BLaER1 treated with 17β-estradiol and CSF1 and Interleukin-3, amounts not matched to agents 10 nM and 100 nM (cell line): ENCODE results near the gene SLC8B1.
A peak's percentile ranks its signal among the peaks of the same experiment; 100 is the strongest.

ENCODE experiments used
- H3K27ac ChIP-seq, 11 experiments: shearing (Covaris generic); formaldehyde crosslinking; 2 replicates each; pipeline ENCODE4 v1.8.1; 2022
- H3K27me3 ChIP-seq, 11 experiments: shearing (Covaris generic); formaldehyde crosslinking; 2 replicates each; pipeline ENCODE4 v1.8.1; 2022
- H3K36me3 ChIP-seq, 11 experiments: shearing (Covaris generic); formaldehyde crosslinking; 2 replicates each; pipeline ENCODE4 v1.8.1; 2022
- H3K4me1 ChIP-seq, 10 experiments: shearing (Covaris generic); formaldehyde crosslinking; 2 replicates each; pipeline ENCODE4 v1.8.1; 2022
- H3K4me2 ChIP-seq, 11 experiments: shearing (Covaris generic); formaldehyde crosslinking; 2 replicates each; pipeline ENCODE4 v1.8.1; 2022
- H3K4me3 ChIP-seq, 10 experiments: shearing (Covaris generic); formaldehyde crosslinking; 2 replicates each; pipeline ENCODE4 v1.8.1; 2022
- H3K9ac ChIP-seq, 11 experiments: shearing (Covaris generic); formaldehyde crosslinking; 2 replicates each; pipeline ENCODE4 v1.8.1; 2022
- H3K9me3 ChIP-seq, 11 experiments: shearing (Covaris generic); formaldehyde crosslinking; replicated peaks in 1 of 11; 2 replicates each; pipeline ENCODE4 v1.8.1; 2022
- H4K20me1 ChIP-seq, 11 experiments: shearing (Covaris generic); formaldehyde crosslinking; 2 replicates each; pipeline ENCODE4 v1.8.1; 2022
- Cebpa-rat ChIP-seq, 11 experiments: shearing (Covaris generic); IDR thresholded peaks; 2 replicates each; pipeline ENCODE4 v1.8.1; 2022

The SLC8B1 gene

GRCh38 chr12:113371808-113372207 is 36.9 kb upstream of the SLC8B1 start:
- Histone ChIP-seq H3K36me3 (peaks cover 5 to 87% (median 20%) of the 10 kb centered on the region in 11 experiments; a peak in 15 of 22 replicates), H3K27ac (no peak overlapping the region), H3K9ac (no peak overlapping the region), H3K4me1 (peaks cover 8 to 24% (median 20%) of the 10 kb centered on the region in 10 experiments; a peak in 19 of 20 replicates), H3K4me3 (no peak overlapping the region), H3K4me2 (peak overlapping the region in 2 of 11 experiments; percentile 42 to 49; a peak in 2 of 22 replicates), H3K27me3 (no peaks in the 10 kb centered on the region), H4K20me1 (peaks cover 0 to 62% (median 7%) of the 10 kb centered on the region in 11 experiments; a peak in 12 of 22 replicates), H3K9me3 (peaks cover 0 to 13% (median 0%) of the 10 kb centered on the region in 11 experiments; a peak in 5 of 22 replicates)
- no peak for TF ChIP-seq Cebpa-rat (IDR thresholded peaks at IDR 0.05)

- H3K9ac ChIP-seq = peak overlapping the region in 1 of 11 experiments; percentile 33; a peak in 1 of 22 replicates
- no peak overlapping the region for H3K4me3 ChIP-seq
- no peak overlapping the region for H3K27ac ChIP-seq
- no peaks in the 10 kb centered on the region for H3K27me3 ChIP-seq
- peak overlapping the region in 10 of 11 experiments; percentile 9 to 49 (median 40); a peak in 15 of 22 replicates for H3K4me2 ChIP-seq
- H3K9me3 ChIP-seq = peaks cover 0 to 13% (median 0%) of the 10 kb centered on the region in 11 experiments; a peak in 5 of 22 replicates
- peaks cover 0 to 69% (median 7%) of the 10 kb centered on the region in 11 experiments; a peak in 12 of 22 replicates for H4K20me1 ChIP-seq
- H3K36me3 ChIP-seq = peaks cover 5 to 87% (median 16%) of the 10 kb centered on the region in 11 experiments; a peak in 15 of 22 replicates
- no peak for TF ChIP-seq Cebpa-rat (IDR thresholded peaks at IDR 0.05)
- peaks cover 8 to 24% (median 20%) of the 10 kb centered on the region in 10 experiments; a peak in 19 of 20 replicates for H3K4me1 ChIP-seq
Observed at GRCh38 chr12:113370923-113371682, 36.2 kb upstream of the SLC8B1 start.

GRCh38 chr12:113369391-113369985 is 34.6 kb upstream of the SLC8B1 start:
- H3K9ac ChIP-seq = no peak overlapping the region
- H3K4me1 ChIP-seq = peaks cover 8 to 21% (median 12%) of the 10 kb centered on the region in 10 experiments; a peak in 19 of 20 replicates
- H3K36me3 ChIP-seq = peaks cover 0 to 87% (median 4%) of the 10 kb centered on the region in 11 experiments; a peak in 13 of 22 replicates
- H3K9me3 ChIP-seq = peaks cover 0 to under 1% (median 0%) of the 10 kb centered on the region in 11 experiments; a peak in 2 of 22 replicates
- TF ChIP-seq Cebpa-rat (IDR thresholded peaks at IDR 0.05) = no peak
- H4K20me1 ChIP-seq = peaks cover 0 to 85% (median 10%) of the 10 kb centered on the region in 11 experiments; a peak in 12 of 22 replicates
- no peak overlapping the region for H3K4me3 ChIP-seq
- no peak overlapping the region for H3K27ac ChIP-seq
- H3K27me3 ChIP-seq = no peaks in the 10 kb centered on the region
- H3K4me2 ChIP-seq = no peak overlapping the region

GRCh38 chr12:113368331-113368730 is 33.4 kb upstream of the SLC8B1 start:
- H3K4me3 ChIP-seq = no peak overlapping the region
- peaks cover 8 to 21% (median 12%) of the 10 kb centered on the region in 10 experiments; a peak in 19 of 20 replicates for H3K4me1 ChIP-seq
- H3K9me3 ChIP-seq = no peaks in the 10 kb centered on the region
- no peak overlapping the region for H3K9ac ChIP-seq
- no peak for TF ChIP-seq Cebpa-rat (IDR thresholded peaks at IDR 0.05)
- H3K27ac ChIP-seq = no peak overlapping the region
- peaks cover 0 to 95% (median 16%) of the 10 kb centered on the region in 11 experiments; a peak in 13 of 22 replicates for H4K20me1 ChIP-seq
- no peaks in the 10 kb centered on the region for H3K27me3 ChIP-seq
- H3K36me3 ChIP-seq = peaks cover 0 to 90% (median 4%) of the 10 kb centered on the region in 11 experiments; a peak in 9 of 22 replicates
- H3K4me2 ChIP-seq = peak overlapping the region in 1 of 11 experiments; percentile 28; a peak in 1 of 22 replicates

- Histone ChIP-seq H3K27ac (no peak overlapping the region), H4K20me1 (peaks cover 0 to 98% (median 16%) of the 10 kb centered on the region in 11 experiments; a peak in 14 of 22 replicates), H3K9me3 (no peaks in the 10 kb centered on the region), H3K36me3 (peaks cover 0 to 81% (median 0%) of the 10 kb centered on the region in 11 experiments; a peak in 7 of 22 replicates), H3K4me3 (no peak overlapping the region), H3K4me1 (peaks cover 9 to 27% (median 12%) of the 10 kb centered on the region in 10 experiments), H3K9ac (no peak overlapping the region), H3K27me3 (no peaks in the 10 kb centered on the region), H3K4me2 (no peak overlapping the region)
- no peak for TF ChIP-seq Cebpa-rat (IDR thresholded peaks at IDR 0.05)
Observed at GRCh38 chr12:113366827-113367226, 31.9 kb upstream of the SLC8B1 start.

GRCh38 chr12:113365639-113366395 is 30.9 kb upstream of the SLC8B1 start:
- H3K27me3 ChIP-seq = no peaks in the 10 kb centered on the region
- no peaks in the 10 kb centered on the region for H3K9me3 ChIP-seq
- H3K4me1 ChIP-seq = peaks cover 2 to 31% (median 4%) of the 10 kb centered on the region in 10 experiments; a peak in 17 of 20 replicates
- H3K27ac ChIP-seq = no peak overlapping the region
- no peak overlapping the region for H3K4me3 ChIP-seq
- no peak for TF ChIP-seq Cebpa-rat (IDR thresholded peaks at IDR 0.05)
- H3K4me2 ChIP-seq = no peak overlapping the region
- peaks cover 0 to 98% (median 15%) of the 10 kb centered on the region in 11 experiments; a peak in 14 of 22 replicates for H4K20me1 ChIP-seq
- no peak overlapping the region for H3K9ac ChIP-seq
- H3K36me3 ChIP-seq = peaks cover 0 to 70% (median 0%) of the 10 kb centered on the region in 11 experiments; a peak in 7 of 22 replicates

GRCh38 chr12:113364698-113365097 is 29.8 kb upstream of the SLC8B1 start:
- no peaks in the 10 kb centered on the region for H3K27me3 ChIP-seq
- H3K4me3 ChIP-seq = no peak overlapping the region
- peaks cover 0 to 35% (median 5%) of the 10 kb centered on the region in 10 experiments; a peak in 15 of 20 replicates for H3K4me1 ChIP-seq
- H3K27ac ChIP-seq = no peak overlapping the region
- TF ChIP-seq Cebpa-rat (IDR thresholded peaks at IDR 0.05) = no peak
- peaks cover 0 to 64% (median 0%) of the 10 kb centered on the region in 11 experiments; a peak in 7 of 22 replicates for H3K36me3 ChIP-seq
- H3K9ac ChIP-seq = no peak overlapping the region
- peaks cover 0 to 95% (median 19%) of the 10 kb centered on the region in 11 experiments; a peak in 16 of 22 replicates for H4K20me1 ChIP-seq
- no peaks in the 10 kb centered on the region for H3K9me3 ChIP-seq
- no peak overlapping the region for H3K4me2 ChIP-seq
